HCEC 1CT (cell line): Measurements from ENCODE around the gene ADAMTSL1.

Source experiments
- DNase-seq: peaks from one replicate; pipeline ENCODE4 v3.0.0-alpha.2; 2017

The ADAMTSL1 gene

GRCh38 chr9:18616976-18617375 lies 143.0 kb downstream of the ADAMTSL1 start:
- DNase-seq: no peak

- no peak for DNase-seq
Measured at GRCh38 chr9:18617759-18618158, 143.8 kb downstream of the ADAMTSL1 start.

- no peak for DNase-seq
Measured at GRCh38 chr9:18618862-18619261, 144.9 kb downstream of the ADAMTSL1 start.

- DNase-seq: no peak
Measured at GRCh38 chr9:18622186-18622836, 148.4 kb downstream of the ADAMTSL1 start.

GRCh38 chr9:18623221-18624079 lies 149.5 kb downstream of the ADAMTSL1 start:
- no peak for DNase-seq

- DNase-seq: no peak
Measured at GRCh38 chr9:18626046-18626698, 152.2 kb downstream of the ADAMTSL1 start.

GRCh38 chr9:18629136-18629535 lies 155.2 kb downstream of the ADAMTSL1 start:
- DNase-seq: no peak

- DNase-seq: peak; percentile 93
Measured at GRCh38 chr9:18632632-18633403, 158.9 kb downstream of the ADAMTSL1 start.

GRCh38 chr9:18636781-18637180 lies 162.8 kb downstream of the ADAMTSL1 start:
- DNase-seq: no peak

- peak; percentile 82 for DNase-seq
Measured at GRCh38 chr9:18638371-18639249, 164.7 kb downstream of the ADAMTSL1 start.

GRCh38 chr9:18639911-18640310 lies 166.0 kb downstream of the ADAMTSL1 start:
- DNase-seq: no peak

- DNase-seq: peak; percentile 63
Measured at GRCh38 chr9:18658804-18659705, 185.1 kb downstream of the ADAMTSL1 start.

- no peak for DNase-seq
Measured at GRCh38 chr9:18660001-18660400, 186.0 kb downstream of the ADAMTSL1 start.

GRCh38 chr9:18662320-18662719 lies 188.4 kb downstream of the ADAMTSL1 start:
- DNase-seq: no peak

- no peak for DNase-seq
Measured at GRCh38 chr9:18665947-18666346, 192.0 kb downstream of the ADAMTSL1 start.

- peak; percentile 22 for DNase-seq
Measured at GRCh38 chr9:18666348-18666747, 192.4 kb downstream of the ADAMTSL1 start.

GRCh38 chr9:18666986-18667772 lies 193.2 kb downstream of the ADAMTSL1 start:
- no peak for DNase-seq

GRCh38 chr9:18668944-18669343 lies 195.0 kb downstream of the ADAMTSL1 start:
- no peak for DNase-seq

- DNase-seq: no peak
Measured at GRCh38 chr9:18672706-18673105, 198.8 kb downstream of the ADAMTSL1 start.

- no peak for DNase-seq
Measured at GRCh38 chr9:18673179-18673578, 199.2 kb downstream of the ADAMTSL1 start.
